GM13977 (cell line): ENCODE measurements around the gene HEG1.

Experiments
- DNase-seq: peaks from one replicate; pipeline ENCODE4 v3.0.0; 2012; ENCODE audit warnings: low spot score
- in situ Hi-C: fragments of 300-500 bp; cut with MboI; formaldehyde crosslinking; loops from one replicate; pipeline ENCODE4 v1.12.0; 2022; ENCODE audit warnings: low sequenced_read_pairs, low pct_unique_long_range_greater_than_20kb, mixed read lengths, inconsistent platforms; ENCODE audit not compliant: unreplicated experiment
- TF ChIP-seq, protein P1 (sequence below): IDR thresholded peaks from 2 replicates; pipeline ENCODE4 v1.5.1; 2012; ENCODE audit warnings: mild to moderate bottlenecking, control low read depth; ENCODE audit not compliant: insufficient read depth; ENCODE audit errors: extremely low read depth, missing control alignments

The HEG1 gene

DNA sequence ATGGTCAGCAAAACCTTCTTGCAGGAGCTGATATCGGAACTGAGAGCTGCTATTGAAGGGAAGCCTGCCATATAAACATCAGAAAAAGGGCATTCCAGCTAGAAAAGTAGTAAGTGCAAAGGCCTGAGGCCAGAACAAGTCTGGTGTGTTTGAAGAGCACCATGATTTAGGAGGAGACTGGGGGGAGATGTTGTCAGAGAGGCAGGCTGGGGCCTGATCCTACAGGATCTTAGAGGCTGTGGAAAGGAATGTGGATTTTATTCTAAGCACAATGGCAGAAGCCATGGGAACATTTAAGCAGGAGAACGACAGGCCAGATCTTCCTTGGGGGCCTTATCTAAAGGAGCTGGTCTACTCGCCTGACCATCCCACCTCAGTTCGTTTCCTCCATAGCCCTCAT lies 116.1 kb downstream of the HEG1 start:
- TF ChIP-seq, protein P1, sequence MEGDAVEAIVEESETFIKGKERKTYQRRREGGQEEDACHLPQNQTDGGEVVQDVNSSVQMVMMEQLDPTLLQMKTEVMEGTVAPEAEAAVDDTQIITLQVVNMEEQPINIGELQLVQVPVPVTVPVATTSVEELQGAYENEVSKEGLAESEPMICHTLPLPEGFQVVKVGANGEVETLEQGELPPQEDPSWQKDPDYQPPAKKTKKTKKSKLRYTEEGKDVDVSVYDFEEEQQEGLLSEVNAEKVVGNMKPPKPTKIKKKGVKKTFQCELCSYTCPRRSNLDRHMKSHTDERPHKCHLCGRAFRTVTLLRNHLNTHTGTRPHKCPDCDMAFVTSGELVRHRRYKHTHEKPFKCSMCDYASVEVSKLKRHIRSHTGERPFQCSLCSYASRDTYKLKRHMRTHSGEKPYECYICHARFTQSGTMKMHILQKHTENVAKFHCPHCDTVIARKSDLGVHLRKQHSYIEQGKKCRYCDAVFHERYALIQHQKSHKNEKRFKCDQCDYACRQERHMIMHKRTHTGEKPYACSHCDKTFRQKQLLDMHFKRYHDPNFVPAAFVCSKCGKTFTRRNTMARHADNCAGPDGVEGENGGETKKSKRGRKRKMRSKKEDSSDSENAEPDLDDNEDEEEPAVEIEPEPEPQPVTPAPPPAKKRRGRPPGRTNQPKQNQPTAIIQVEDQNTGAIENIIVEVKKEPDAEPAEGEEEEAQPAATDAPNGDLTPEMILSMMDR: no peak
- in situ Hi-C loops: loop anchor here (25.0 kb wide), 1 partner anchor 498 kb away; no protein-coding TSS in a partner anchor
- DNase-seq: no peak

DNA sequence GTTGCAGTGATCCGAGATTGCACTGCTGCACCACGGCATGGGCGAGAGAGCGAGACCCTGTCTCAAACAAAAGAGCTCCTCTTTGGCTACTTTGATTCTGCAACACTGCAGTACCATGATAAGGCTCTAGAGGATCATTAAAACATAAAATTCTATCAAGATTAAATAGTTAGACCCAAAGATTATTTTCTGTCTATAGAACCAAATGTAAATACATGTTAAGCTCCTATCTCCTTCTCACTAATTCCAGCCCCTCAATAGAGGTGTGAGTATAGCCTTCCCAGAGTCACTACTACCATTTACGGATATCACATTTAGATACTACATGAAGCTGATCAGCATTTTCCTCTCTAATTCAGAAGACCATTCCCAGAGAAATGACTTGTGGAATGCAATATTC lies 116.9 kb downstream of the HEG1 start:
- no peak for DNase-seq
- in situ Hi-C loops: loop anchor here (25.0 kb wide), 1 partner anchor 498 kb away; no protein-coding TSS in a partner anchor
- TF ChIP-seq, protein P1: no peak

DNA sequence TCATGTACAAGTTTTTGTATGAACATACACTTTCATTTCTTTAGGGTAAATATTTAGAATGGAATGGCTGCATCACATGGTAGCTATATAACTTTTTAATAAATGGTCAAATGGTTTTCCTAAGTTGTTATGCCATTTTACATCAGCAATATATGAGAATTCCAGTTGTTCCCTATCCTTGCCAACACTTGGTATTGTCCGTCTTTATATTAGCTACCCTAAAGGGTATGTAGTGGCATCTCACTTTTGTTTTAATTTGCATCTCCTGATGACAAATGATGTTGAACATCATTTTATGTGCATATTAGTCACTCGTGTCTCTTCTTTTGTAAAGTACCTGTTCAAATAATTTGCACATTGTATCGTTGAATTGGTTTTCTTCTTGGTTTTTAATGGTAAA lies 118.7 kb downstream of the HEG1 start:
- TF ChIP-seq, protein P1: no peak
- in situ Hi-C loops: loop anchor here (25.0 kb wide), 1 partner anchor 500 kb away; no protein-coding TSS in a partner anchor
- no peak for DNase-seq

DNA sequence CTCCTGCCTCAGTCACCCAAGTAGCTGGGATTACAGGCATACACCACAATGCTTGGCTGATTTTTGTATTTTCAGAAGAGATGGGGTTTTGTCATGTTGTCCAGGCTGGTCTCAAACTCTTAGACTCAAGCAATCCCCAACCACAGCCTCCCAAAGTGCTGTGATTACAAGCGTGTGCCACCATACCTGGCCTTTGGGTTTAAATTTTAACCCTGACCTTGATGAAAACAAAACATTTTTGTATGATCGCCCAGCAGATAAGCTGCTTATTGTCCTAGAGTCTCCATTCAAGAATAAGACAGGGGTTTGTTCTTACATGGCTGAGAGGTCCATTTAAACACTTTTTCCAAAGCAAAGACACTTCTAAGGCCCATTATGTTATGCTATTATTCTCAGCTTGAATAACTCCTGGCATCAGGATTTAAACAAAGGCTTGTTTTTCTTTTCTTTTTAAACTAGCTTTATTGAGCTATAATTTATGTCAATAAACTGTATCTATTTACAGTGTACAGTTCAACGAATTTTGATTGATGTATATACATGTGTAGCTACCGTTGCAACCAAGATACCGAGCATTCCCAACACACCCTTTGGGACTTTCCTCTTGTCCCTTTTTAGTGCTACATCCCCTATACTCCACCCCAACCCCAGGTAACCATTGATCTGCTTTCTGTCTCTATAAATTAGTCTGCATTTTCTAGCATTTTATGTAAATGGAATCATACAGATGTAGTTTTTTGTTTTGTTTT lies 119.8 kb downstream of the HEG1 start:
- TF ChIP-seq, protein P1: no peak
- in situ Hi-C loops: loop anchor here (25.0 kb wide), 1 partner anchor 501 kb away; no protein-coding TSS in a partner anchor
- DNase-seq: no peak

DNA sequence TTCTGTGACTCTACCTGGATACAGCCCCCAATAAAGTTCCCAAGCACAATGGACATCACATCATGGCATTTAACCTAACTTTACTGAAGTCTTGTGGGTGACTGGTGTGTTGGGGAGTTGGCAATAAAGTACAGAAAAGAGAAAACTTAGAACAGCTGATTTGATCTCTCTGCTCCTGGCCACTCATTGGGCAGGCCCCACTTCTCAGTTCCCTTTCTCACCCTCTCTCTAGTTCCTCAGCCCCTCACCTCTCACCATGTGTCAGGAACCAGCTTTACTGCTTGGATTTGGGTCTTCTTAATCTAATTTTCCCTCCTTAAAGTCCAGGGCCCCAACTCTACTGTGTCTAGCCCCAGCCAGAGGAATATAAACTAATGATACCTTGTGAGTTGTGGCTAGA lies 120.5 kb downstream of the HEG1 start:
- TF ChIP-seq, protein P1: no peak
- peak; percentile 23 for DNase-seq
- in situ Hi-C loops: loop anchor here (25.0 kb wide), 1 partner anchor 502 kb away; no protein-coding TSS in a partner anchor

DNA sequence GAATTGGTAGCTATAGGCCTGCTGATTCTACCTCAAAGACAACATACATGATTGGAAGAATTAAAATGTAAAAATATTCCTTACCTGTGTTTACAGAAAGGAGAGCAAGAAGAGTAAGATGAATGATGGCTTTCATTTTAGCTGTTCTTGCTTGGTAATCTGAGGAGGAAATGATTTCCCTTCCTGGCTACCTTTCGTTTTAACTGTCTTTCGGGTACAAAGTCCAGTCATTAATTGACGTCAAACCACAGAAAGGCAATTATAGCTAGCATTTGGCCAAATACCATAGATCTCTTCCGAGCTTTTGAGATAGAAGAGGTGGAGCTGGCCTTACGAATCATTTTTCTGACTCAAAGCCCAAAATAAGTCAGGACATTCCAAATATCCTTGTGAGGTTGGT lies 121.2 kb downstream of the HEG1 start, which contains the start of gene MUC13:
Gene MUC13, minus strand, starts transcription at position 175 of the 400 bp plus-strand sequence. Its CDS starts 39 bp downstream, at position 136.
- no peak for DNase-seq
- TF ChIP-seq, protein P1: no peak
- in situ Hi-C loops: loop anchor here (25.0 kb wide), 1 partner anchor 503 kb away; no protein-coding TSS in a partner anchor
